HG03565 (cell line): ENCODE results near the gene HP1BP3.

ENCODE experiments used
- ATAC-seq: cut with Tn5 transposase; IDR thresholded peaks from one replicate; pipeline ENCODE4 v1.9.1; 2021; ENCODE audit warnings: mild to moderate bottlenecking, moderate library complexity; ENCODE audit not compliant: unreplicated experiment

Gene HP1BP3

GRCh38 chr1:20770314-20771087 is 16.6 kb downstream of the HP1BP3 start:
- no peak for ATAC-seq

GRCh38 chr1:20767271-20767670 is 19.8 kb downstream of the HP1BP3 start:
- no peak for ATAC-seq

- no peak for ATAC-seq
These were observed 23.7 kb downstream of the HP1BP3 start for GRCh38 chr1:20763417-20763816.

GRCh38 chr1:20760322-20760721 is 26.8 kb downstream of the HP1BP3 start:
- no peak for ATAC-seq

GRCh38 chr1:20753589-20753988 is 33.5 kb downstream of the HP1BP3 start:
- no peak for ATAC-seq

GRCh38 chr1:20751462-20751990 is 35.6 kb downstream of the HP1BP3 start:
- ATAC-seq, result no peak

GRCh38 chr1:20742671-20743070 is 44.4 kb downstream of the HP1BP3 start:
- no peak for ATAC-seq

- ATAC-seq, result no peak
These were observed 46.3 kb downstream of the HP1BP3 start for GRCh38 chr1:20740781-20741180.

- ATAC-seq, result no peak
These were observed 47.9 kb downstream of the HP1BP3 start for GRCh38 chr1:20739225-20739624.

GRCh38 chr1:20735581-20736111 is 51.5 kb downstream of the HP1BP3 start:
- ATAC-seq, result no peak

- no peak for ATAC-seq
These were observed 53.6 kb downstream of the HP1BP3 start for GRCh38 chr1:20733360-20733975.

GRCh38 chr1:20732588-20733359 is 54.3 kb downstream of the HP1BP3 start, which contains the start of gene SH2D5:
TSS of gene SH2D5 (minus strand) at chr1:20732703. CDS start at chr1:20728044, 4,659 bp downstream.
- peak; percentile 47 for ATAC-seq

GRCh38 chr1:20732071-20732587 is 55.0 kb downstream of the HP1BP3 start:
- ATAC-seq, result peak; percentile 44

- ATAC-seq, result no peak
These were observed 55.8 kb downstream of the HP1BP3 start for GRCh38 chr1:20731057-20731991.

- no peak for ATAC-seq
These were observed 56.4 kb downstream of the HP1BP3 start for GRCh38 chr1:20730690-20731056.

- ATAC-seq, result no peak
These were observed 57.0 kb downstream of the HP1BP3 start for GRCh38 chr1:20729990-20730689.

- no peak for ATAC-seq
These were observed 57.8 kb downstream of the HP1BP3 start for GRCh38 chr1:20729155-20729931.

GRCh38 chr1:20728371-20729154 is 58.5 kb downstream of the HP1BP3 start:
- ATAC-seq, result no peak
